Suprapubic skin (tissue), 3 donors: Measurements from ENCODE around the gene UNKL.

Source experiments
- CTCF ChIP-seq, 2 donors: fragments of 200-600 bp in 1 of 2; fragments of 450-650 bp in 1 of 2; sonication (generic) in 1 of 2; IDR thresholded peaks; one replicate each; pipeline ENCODE4 v1.5.1; 2016 to 2019; ENCODE audit warnings: antibody characterized with exemption in 2 of 2, mild to moderate bottlenecking in 1 of 2, moderate library complexity in 1 of 2
- POLR2AphosphoS5 ChIP-seq, 3 donors: sonication (generic); formaldehyde crosslinking; IDR thresholded peaks; one replicate each; pipeline ENCODE4 v1.6.1; 2017; ENCODE audit warnings: antibody characterized with exemption in 3 of 3

GRCh38 chr16:1345651-1346421, 68.7 kb downstream of the UNKL start:
- TF ChIP-seq POLR2AphosphoS5 (IDR thresholded peaks at IDR 0.05) (no peak), CTCF (IDR thresholded peaks at IDR 0.05) (no peak)
